Measurements from ENCODE around the gene FAM184B. TPM values are rescaled to one million over a fixed set of nuclear protein-coding genes. Genes with fewer than 3 reads are reported as not detected.

Gene FAM184B
- total RNA-seq, 4 donors from 2014 or later = 0.24 to 0.39 (median 0.25) TPM; not detected in 1

- Histone ChIP-seq H3K4me3 (no peak overlapping the region), H3K27ac (no peak overlapping the region), H3K27me3 (no peaks in the 10 kb centered on the region), H3K4me1 (peaks cover 17% of the 10 kb centered on the region), H3K9me3 (no peaks in the 10 kb centered on the region), H3K36me3 (no peaks in the 10 kb centered on the region)
- WGBS = 75% methylated on average over 3 of the region's 3 CpGs
- DNase-seq (ENCODE audit: low spot score in 2 of 2) = no peak
- TF ChIP-seq EP300 (IDR thresholded peaks at IDR 0.05) = no peak
- no peak for TF ChIP-seq CTCF (IDR thresholded peaks at IDR 0.05)
- no peak for TF ChIP-seq POLR2A (IDR thresholded peaks at IDR 0.05)
- TF ChIP-seq POLR2AphosphoS5 (IDR thresholded peaks at IDR 0.05) = no peak
These were observed 32.7 kb upstream of the FAM184B start for GRCh38 chr4:17814140-17814539.

GRCh38 chr4:17812801-17813200 lies 31.4 kb upstream of the FAM184B start:
- H3K36me3 ChIP-seq = no peaks in the 10 kb centered on the region
- WGBS = 56% methylated on average over 3 of the region's 3 CpGs
- peaks cover 31% of the 10 kb centered on the region for H3K4me1 ChIP-seq
- DNase-seq (ENCODE audit: low spot score in 2 of 2) = no peak
- H3K27me3 ChIP-seq = no peaks in the 10 kb centered on the region
- no peak overlapping the region for H3K4me3 ChIP-seq
- H3K9me3 ChIP-seq = no peaks in the 10 kb centered on the region
- no peak for TF ChIP-seq POLR2A (IDR thresholded peaks at IDR 0.05)
- TF ChIP-seq EP300 (IDR thresholded peaks at IDR 0.05) = no peak
- no peak for TF ChIP-seq POLR2AphosphoS5 (IDR thresholded peaks at IDR 0.05)
- H3K27ac ChIP-seq = no peak overlapping the region

GRCh38 chr4:17812125-17812524 lies 30.7 kb upstream of the FAM184B start:
- Histone ChIP-seq H3K4me3 (no peak overlapping the region), H3K4me1 (peaks cover 37% of the 10 kb centered on the region), H3K36me3 (no peaks in the 10 kb centered on the region), H3K27me3 (no peaks in the 10 kb centered on the region), H3K9me3 (no peaks in the 10 kb centered on the region), H3K27ac (no peak overlapping the region)
- 19% methylated on average over 3 of the region's 3 CpGs for WGBS
- no peak for DNase-seq (ENCODE audit: low spot score in 2 of 2)
- no peak for TF ChIP-seq POLR2A (IDR thresholded peaks at IDR 0.05)
- TF ChIP-seq EP300 (IDR thresholded peaks at IDR 0.05) = no peak
- no peak for TF ChIP-seq POLR2AphosphoS5 (IDR thresholded peaks at IDR 0.05)
- no peak for TF ChIP-seq CTCF (IDR thresholded peaks at IDR 0.05)

GRCh38 chr4:17811078-17811603 lies 29.7 kb upstream of the FAM184B start:
- H3K36me3 ChIP-seq = no peaks in the 10 kb centered on the region
- peak overlapping the region; percentile 91 for H3K4me3 ChIP-seq
- TF ChIP-seq CTCF (IDR thresholded peaks at IDR 0.05) (no peak), POLR2A (IDR thresholded peaks at IDR 0.05) (no peak), POLR2AphosphoS5 (IDR thresholded peaks at IDR 0.05) (no peak), EP300 (IDR thresholded peaks at IDR 0.05) (no peak)
- H3K9me3 ChIP-seq = no peaks in the 10 kb centered on the region
- peaks cover 47% of the 10 kb centered on the region for H3K4me1 ChIP-seq
- H3K27me3 ChIP-seq = no peaks in the 10 kb centered on the region
- DNase-seq (ENCODE audit: low spot score in 2 of 2) = peak; percentile 64 to 77
- H3K27ac ChIP-seq = no peak overlapping the region
- 4% methylated on average over 26 of the region's 48 CpGs for WGBS

- no peaks in the 10 kb centered on the region for H3K27me3 ChIP-seq
- no peaks in the 10 kb centered on the region for H3K36me3 ChIP-seq
- no peaks in the 10 kb centered on the region for H3K9me3 ChIP-seq
- H3K4me3 ChIP-seq = peak within 1 kb of the TSS; percentile 91
- H3K4me1 ChIP-seq = peaks cover 51% of the 10 kb centered on the region
- DNase-seq (ENCODE audit: low spot score in 2 of 2) = peak; percentile 99 to 100
- TF ChIP-seq POLR2AphosphoS5 (IDR thresholded peaks at IDR 0.05) = peak in 2 of 3 donors; percentile 82 to 91
- no peak for TF ChIP-seq EP300 (IDR thresholded peaks at IDR 0.05)
- TF ChIP-seq POLR2A (IDR thresholded peaks at IDR 0.05) = peak; percentile 76 to 86
- under 1% methylated on average over 52 of the region's 69 CpGs for whole genome bisulfite sequencing
- peak within 1 kb of the TSS; percentile 94 for H3K27ac ChIP-seq
These were observed 29.0 kb upstream of the FAM184B start, which contains the start of the genes DCAF16 and NCAPG for GRCh38 chr4:17810260-17811077. DCAF16 (minus strand) TSS chr4:17810757; CDS start chr4:17804141, 6,616 bp downstream. NCAPG (plus strand) TSS chr4:17810979; CDS start chr4:17811078, 99 bp downstream.

- no peak for TF ChIP-seq CTCF (IDR thresholded peaks at IDR 0.05)
- TF ChIP-seq EP300 (IDR thresholded peaks at IDR 0.05) = no peak
- TF ChIP-seq POLR2AphosphoS5 (IDR thresholded peaks at IDR 0.05) = no peak
- TF ChIP-seq POLR2A (IDR thresholded peaks at IDR 0.05) = no peak
- Histone ChIP-seq H3K36me3 (peaks cover 2% of the 10 kb centered on the region), H3K27me3 (no peaks in the 10 kb centered on the region), H3K27ac (peak overlapping the region; percentile 94), H3K4me3 (peak overlapping the region; percentile 91), H3K9me3 (no peaks in the 10 kb centered on the region), H3K4me1 (peaks cover 56% of the 10 kb centered on the region)
- WGBS = 1% methylated on average over 7 of the region's 7 CpGs
- no peak for DNase-seq (ENCODE audit: low spot score in 2 of 2)
These were observed 28.2 kb upstream of the FAM184B start for GRCh38 chr4:17809667-17810066.
